GM18507 (cell line): Measurements from ENCODE around the gene RCL1.
"Not testable (repeated sequence)": the region's sequence is repeated elsewhere in the genome, so short reads cannot be mapped to it uniquely, and the experiment has no call there.

ENCODE experiments used
- DNase-seq: peaks from one replicate; pipeline ENCODE4 v3.0.0; 2011; ENCODE audit warnings: low read depth; ENCODE audit not compliant: insufficient read length; ENCODE audit errors: extremely low spot score
- FAIRE-seq: peaks from 2 replicates; lab custom pipeline; 2011; peaks lifted over from hg19 to GRCh38; lab: Jason Lieb, UNC

Gene RCL1

GRCh38 chr9:4780651-4781050 is 12.1 kb upstream of the RCL1 start:
- no peak for FAIRE-seq
- no peak for DNase-seq

- DNase-seq (no peak), FAIRE-seq (no peak)
Measured at GRCh38 chr9:4781408-4781807, 11.3 kb upstream of the RCL1 start.

- FAIRE-seq, DNase-seq: not testable (repeated sequence)
Measured at GRCh38 chr9:4783191-4783590, 9.6 kb upstream of the RCL1 start.

GRCh38 chr9:4784403-4784802 is 8.3 kb upstream of the RCL1 start:
- DNase-seq = no peak
- FAIRE-seq = no peak

GRCh38 chr9:4786599-4786998 is 6.1 kb upstream of the RCL1 start:
- no peak for DNase-seq
- FAIRE-seq = no peak

- DNase-seq = no peak
- no peak for FAIRE-seq
Measured at GRCh38 chr9:4787876-4788275, 4.9 kb upstream of the RCL1 start.

- FAIRE-seq (no peak), DNase-seq (no peak)
Measured at GRCh38 chr9:4788703-4789102, 4.0 kb upstream of the RCL1 start.

- FAIRE-seq (no peak), DNase-seq (no peak)
Measured at GRCh38 chr9:4792054-4792571, 631 bp upstream of the RCL1 start.

GRCh38 chr9:4793459-4794395 is 983 bp downstream of the RCL1 start:
- DNase-seq = no peak
- FAIRE-seq = no peak

GRCh38 chr9:4794691-4795090 is 1.9 kb downstream of the RCL1 start:
- DNase-seq (no peak), FAIRE-seq (no peak)

- not testable (repeated sequence) for FAIRE-seq, DNase-seq
Measured at GRCh38 chr9:4795108-4795507, 2.4 kb downstream of the RCL1 start.

- no peak for FAIRE-seq
- no peak for DNase-seq
Measured at GRCh38 chr9:4796530-4796929, 3.8 kb downstream of the RCL1 start.

- FAIRE-seq (peak; percentile 75), DNase-seq (no peak)
Measured at GRCh38 chr9:4796988-4797853, 4.5 kb downstream of the RCL1 start.

GRCh38 chr9:4797854-4798150 is 5.1 kb downstream of the RCL1 start:
- DNase-seq = no peak
- FAIRE-seq = peak; percentile 50

- DNase-seq (no peak), FAIRE-seq (peak; percentile 70)
Measured at GRCh38 chr9:4798281-4799032, 5.7 kb downstream of the RCL1 start.

GRCh38 chr9:4799033-4799430 is 6.3 kb downstream of the RCL1 start:
- no peak for FAIRE-seq
- DNase-seq = no peak

GRCh38 chr9:4799775-4800174 is 7.0 kb downstream of the RCL1 start:
- DNase-seq = no peak
- no peak for FAIRE-seq

GRCh38 chr9:4801156-4801555 is 8.4 kb downstream of the RCL1 start:
- DNase-seq (no peak), FAIRE-seq (no peak)

- DNase-seq = no peak
- no peak for FAIRE-seq
Measured at GRCh38 chr9:4803670-4804530, 11.2 kb downstream of the RCL1 start.
